Endometrial microvascular endothelial cells (primary cell): ENCODE data around the gene USP32. TPM values are rescaled to one million over a fixed set of nuclear protein-coding genes. Genes with fewer than 3 reads are reported as not detected.
"Not testable (repeated sequence)": the region's sequence is repeated elsewhere in the genome, so short reads cannot be mapped to it uniquely, and the experiment has no call there.

ENCODE experiments used
- in situ Hi-C: cut with HindIII; loops from 2 replicates; pipeline ENCODE4 v1.10.0; 2017; ENCODE audit warnings: low sequenced_read_pairs, low pct_unique_long_range_greater_than_20kb; ENCODE audit errors: inconsistent ontology term
- total RNA-seq: library from RNA; depleted of rRNA; stranded (reverse); fragments of >200 nt; gene quantifications from one replicate; pipeline ENCODE4 v1.2.3, GENCODE V29; 2015; ENCODE audit errors: inconsistent ontology term

The USP32 gene
- total RNA-seq, 1 donor from 2014 or later: 27.8 TPM

DNA sequence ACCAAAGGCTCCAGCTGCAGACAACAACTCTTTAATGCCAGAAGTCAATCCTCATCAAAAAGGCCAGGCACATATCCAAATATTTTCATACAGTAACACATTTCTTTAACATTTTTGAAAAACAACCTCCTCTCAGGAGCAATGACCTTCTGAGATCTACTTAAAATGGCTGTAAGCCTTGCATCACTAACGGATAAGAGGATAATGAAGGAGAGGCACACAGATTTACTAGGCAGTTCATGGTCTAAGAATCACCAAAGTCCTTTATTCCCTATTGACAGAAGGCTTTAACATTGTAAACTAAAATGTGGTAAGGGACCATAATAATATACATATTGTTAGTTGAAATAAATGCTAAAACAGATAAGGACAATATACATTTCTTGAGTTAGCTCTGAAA lies 114.7 kb downstream of the USP32 start:
- in situ Hi-C loops: no loop called here

DNA sequence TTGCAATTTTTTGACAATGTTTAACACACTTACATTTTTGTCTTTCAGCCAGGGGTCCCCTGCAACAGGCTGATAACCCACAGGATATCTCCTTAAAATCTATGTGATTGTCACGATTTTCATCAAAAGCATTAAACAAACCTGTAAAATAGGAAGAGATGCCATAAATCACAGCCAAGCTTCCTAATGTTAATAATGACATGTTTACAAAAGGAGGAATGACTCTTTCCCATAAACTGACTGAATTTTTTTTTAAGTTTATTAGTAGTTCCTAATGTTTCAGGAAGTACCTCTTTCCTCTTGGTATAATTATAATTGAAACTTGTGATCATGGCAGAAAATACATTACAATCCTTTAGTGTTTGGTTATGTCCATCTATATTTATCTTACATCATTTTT lies 122.5 kb downstream of the USP32 start:
- in situ Hi-C loops: no loop called here

DNA sequence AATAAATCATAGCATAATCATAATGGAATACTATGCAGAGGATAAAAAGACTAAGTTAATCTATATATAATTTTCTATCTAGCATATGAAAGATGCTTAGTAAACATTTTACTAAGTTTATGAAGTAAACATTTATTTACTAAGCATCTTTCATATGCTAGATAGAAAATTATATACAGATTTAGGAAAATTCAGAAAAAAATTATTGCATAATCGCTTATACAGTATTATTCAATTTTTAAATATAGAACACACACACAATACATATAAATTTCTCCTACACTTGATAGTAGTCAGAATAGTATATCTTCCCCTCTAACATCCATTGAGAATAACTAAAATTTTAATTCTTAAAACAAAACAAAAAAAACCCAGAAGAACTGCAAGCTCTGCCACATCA lies 131.4 kb downstream of the USP32 start:
- in situ Hi-C loops: no loop called here

DNA sequence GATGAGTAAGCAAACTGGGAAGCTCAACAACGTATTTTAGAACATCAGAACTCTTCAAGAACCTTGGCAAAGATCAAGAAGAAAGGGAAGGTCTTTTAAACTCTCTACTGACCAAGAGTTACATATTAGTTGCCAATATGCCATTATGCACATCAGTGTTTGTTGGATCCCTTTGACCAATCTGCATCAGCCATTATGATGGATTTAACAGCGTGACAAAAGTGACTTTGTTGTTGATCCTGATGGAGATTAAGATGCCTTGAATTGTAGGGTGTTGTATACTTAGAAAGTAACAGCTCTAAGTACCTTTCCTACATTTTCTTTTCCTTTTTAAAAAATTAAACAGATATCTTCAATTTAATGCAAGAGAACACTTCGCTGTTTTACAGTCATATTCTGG lies 133.6 kb downstream of the USP32 start:
- in situ Hi-C loops: no loop called here

DNA sequence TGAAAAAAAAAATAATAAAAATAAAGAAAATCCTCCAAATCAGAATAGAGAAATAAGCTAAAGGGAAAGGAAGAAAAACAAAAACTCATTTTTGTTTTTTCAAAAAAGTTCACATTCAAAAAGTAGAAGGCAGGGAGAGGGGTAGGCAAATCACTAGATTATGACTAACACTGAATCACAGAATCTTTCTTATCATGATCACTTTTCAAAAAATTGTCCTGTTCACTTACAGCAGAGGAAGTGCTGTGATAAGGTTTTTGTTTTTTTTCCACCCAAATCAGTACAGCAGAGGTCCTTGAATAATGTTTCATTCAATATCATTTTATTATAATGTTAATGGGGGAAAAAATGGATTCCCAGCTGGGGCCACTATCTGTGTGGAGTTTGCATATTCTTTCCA lies 135.8 kb downstream of the USP32 start:
- in situ Hi-C loops: no loop called here

DNA sequence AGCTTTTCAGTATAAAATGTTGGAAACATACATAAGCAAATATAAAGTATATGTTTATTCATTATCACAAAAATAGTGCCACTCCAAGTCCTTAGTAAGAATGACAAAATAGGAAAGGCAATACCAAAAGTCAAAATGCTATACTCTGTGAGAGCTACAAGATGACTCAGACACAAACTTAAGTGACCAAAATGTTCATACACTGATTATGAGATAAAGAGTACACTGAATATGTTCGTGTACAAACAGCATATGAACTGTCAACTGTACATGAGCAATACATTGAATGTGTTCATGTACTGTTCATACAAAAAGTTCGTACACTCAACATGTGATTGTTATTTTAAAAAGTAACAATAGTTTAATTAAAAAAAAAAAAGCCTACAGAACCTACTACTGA lies 138.9 kb downstream of the USP32 start:
- in situ Hi-C loops: no loop called here

DNA sequence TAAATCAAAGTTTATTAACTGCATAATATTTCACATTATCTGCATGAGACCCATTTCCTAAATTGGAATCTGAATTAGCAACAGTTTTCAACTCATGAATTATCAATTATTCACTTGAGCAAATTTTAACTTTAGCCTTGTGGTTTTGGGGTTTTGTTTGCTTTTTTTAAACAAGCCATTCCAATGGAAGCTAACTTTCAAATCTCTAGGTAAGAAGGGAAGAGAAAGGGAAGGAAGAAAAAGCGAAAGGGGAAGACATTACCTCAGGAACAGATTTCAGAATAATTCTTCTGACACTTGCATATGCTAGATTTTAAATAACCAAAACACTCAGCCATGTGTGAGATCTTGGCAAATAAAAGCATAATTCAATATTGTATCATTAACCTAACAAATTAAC lies 139.5 kb downstream of the USP32 start:
- in situ Hi-C loops: no loop called here

DNA sequence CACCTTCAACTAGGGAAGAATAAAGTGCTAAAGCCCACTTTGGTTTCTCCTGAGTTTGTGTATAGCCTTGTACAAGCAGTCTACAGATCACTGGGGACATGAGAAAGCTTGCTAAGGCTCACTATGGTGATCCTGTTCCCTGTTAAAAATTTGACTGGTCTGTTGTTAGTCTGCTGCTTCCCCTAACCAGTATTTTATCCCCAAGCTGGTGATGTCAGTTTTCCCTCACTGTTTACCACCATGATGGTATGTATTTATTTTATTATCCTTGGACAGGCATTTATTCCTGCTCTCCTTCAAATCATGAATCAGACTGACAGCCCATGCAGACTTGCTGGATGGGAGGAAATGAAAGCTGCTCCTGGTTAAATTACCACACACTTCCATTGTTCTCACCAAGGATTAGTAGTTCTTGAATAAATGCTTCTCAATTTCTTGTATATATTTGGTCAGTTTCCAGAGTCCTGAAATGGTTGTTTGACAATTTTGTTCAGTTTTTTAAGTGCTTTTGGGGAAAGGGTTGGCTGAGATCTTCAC lies 142.6 kb downstream of the USP32 start:
- in situ Hi-C loops: no loop called here

DNA sequence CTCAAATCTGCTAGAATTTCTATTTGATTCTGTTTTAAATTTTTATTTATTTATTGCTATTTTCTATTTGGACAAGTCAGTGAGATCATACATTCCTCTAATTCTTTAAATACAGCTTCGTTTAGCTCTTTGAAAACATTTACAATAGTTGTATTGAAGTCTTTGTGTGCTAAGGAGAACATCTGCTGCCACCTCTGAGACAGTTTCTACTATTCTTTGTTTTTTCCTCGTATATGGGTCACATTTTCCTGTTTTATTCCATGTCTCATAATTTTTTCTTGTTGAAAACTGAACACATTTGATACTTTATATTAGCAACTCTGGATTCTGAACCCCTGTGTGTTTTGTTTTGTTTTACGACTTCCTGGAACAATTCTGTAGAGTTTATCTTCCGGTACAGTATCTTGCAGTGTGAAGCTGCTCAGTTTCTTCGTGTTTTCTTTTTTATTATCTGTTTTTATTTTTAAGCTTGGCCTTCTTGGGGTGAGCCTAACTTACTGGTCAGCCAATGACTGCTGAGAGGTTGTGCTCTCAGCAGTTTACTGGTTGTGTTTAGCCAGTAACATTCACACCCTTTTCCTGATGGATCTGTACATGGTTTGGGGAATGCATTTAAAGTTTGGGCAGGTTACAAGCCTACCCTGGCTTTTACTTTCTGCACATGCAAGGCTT lies 143.2 kb downstream of the USP32 start:
- in situ Hi-C loops: no loop called here

DNA sequence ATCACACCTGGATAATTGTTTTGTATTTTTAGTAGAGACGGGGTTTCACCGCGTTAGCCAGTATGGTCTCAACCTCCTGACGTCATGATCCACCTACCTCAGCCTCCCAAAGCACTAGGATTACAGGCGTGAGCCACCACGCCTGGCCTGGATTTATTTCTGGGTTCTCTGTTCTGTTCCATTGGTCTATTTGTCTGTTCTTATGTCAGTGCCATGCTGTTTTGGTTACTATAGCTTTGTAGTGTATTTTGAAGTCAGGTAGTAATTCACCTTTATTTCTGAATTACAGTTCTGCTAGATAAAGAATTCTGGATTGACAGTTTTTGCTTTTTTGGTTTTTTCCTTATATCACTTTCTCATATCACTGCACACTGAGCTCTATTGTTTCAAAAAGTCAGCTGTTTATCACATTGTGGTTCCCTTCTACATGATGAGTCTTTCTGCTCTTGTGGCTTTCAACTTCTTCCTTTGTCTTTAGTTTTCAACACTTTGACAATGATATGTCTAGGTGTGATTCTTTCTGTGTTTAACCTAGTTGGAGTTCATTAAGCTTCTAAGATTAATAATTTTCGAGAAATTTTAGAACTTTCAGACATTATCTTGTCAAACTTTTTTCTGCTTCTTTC lies 144.0 kb downstream of the USP32 start:
- in situ Hi-C loops: no loop called here

DNA sequence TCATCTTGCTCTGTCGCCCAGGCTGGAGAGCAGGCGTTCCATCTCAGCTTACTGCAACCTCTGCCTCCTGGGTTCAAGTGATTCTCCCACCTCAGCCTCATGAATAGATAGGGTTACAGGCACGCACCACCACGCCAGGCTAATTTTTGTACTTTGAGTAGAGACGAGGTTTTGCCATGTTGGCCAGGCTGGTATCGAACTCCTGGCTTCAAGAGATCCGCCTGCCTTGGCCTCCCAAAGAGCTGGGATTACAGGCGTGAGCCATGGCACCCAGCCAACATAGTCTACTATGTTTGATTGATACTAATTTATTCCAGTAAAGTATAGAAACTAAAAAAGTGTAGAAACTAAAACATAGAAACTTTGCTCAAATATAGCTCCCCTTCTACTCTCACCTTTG lies 147.3 kb downstream of the USP32 start:
- in situ Hi-C loops: no loop called here

DNA sequence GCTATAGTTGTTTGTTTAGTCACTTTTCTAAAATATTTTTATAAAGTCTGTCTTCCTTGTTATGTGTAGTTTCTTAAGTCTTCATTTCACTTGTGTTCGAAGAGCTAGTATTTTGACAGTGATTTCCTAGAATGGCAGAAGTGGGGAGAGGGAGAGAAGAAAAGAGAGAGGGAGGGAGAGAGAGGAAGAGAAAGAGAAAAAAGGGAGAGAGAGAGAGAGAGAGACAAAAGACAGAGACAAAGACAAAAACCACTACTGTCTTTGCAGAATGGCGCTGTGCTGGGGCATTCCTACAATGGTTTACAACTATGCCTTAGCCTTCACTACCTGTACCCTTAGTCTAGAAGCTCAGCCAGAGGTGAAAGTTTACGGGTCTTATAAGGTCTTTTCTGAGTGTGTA lies 151.6 kb downstream of the USP32 start:
- in situ Hi-C loops: no loop called here

DNA sequence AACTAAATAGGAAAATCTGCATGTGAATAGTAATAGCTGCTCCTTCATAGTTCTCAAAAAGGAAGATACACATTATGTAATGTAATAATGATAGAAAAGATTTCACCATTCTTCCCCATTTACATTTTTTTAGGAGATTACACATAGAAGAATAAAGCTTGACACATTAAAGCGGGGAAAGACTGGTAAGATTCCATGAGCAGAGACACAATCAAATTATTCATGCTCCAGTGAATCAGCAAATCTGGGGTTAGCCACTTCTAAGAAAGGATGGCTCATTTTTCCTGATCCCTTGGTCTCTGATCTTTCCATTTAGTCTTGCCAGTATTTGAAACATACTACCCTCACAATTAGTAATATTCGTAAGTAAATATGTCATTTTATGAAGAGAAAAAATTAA lies 160.2 kb downstream of the USP32 start:
- in situ Hi-C loops: no loop called here

DNA sequence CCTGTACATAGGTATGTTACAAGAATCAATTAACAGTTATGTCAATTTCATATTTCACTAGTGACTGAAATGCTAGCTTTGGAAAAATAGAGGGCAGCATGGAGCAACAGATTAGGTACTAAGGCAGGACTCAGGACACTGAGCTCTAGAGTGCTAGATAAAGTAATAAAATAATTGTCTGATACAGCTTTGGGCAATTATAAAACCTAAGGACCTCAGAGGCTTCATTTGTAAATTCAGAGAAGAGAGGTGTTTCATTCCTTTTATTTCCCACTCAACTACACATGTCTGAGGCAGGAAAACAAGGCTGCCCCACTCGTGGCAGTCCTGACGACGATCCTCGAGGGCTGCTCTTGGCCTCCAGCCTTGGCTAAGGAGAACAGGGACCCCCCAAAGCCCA lies 160.7 kb downstream of the USP32 start:
- in situ Hi-C loops: no loop called here

DNA sequence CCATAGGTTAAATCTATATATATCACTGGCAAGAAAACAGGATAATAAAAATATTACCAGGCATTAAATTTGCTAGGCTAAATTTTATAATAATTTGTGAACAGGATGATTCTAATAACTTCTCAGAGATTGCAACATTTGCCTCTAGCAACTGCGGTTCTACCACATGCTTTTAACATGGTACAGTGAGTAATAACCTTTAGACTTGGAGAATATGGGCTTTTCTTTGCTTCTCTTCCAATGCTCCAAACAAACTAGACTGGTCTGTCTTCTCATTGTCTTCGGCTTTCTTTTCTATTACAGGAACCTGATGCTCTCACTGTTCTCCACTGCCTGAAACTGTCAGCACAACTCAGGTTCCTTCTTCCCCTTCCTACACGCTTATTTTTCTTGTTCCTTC lies 161.6 kb downstream of the USP32 start:
- in situ Hi-C loops: no loop called here

DNA sequence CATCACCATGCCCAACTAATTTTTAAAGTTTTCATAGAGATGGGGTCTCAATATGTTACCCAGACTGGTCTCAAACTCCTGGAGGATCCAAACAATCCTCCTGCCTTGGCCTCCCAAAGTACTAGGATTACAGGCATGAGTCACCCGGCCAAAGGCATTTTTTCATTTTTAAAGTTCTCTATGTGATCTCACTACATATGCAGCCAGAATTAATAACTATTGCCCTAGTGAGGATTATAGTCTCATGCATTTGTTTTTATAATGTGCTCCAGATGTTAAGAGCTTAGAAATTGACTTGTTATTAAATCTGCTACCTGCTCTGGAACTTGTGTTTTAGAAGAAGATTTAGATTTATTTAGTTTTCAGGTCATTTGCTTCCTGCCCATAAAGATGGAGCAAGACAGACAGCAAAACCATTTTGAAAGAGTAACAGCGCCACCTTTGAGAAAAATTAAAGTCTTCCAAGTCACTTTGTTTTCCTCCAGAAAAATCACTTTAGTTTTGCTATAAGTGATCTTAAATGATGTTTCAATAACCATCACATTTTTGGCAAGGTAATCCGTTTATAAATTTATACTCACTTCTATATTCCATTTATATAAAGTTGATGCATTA lies 162.6 kb downstream of the USP32 start:
- in situ Hi-C loops: no loop called here

DNA sequence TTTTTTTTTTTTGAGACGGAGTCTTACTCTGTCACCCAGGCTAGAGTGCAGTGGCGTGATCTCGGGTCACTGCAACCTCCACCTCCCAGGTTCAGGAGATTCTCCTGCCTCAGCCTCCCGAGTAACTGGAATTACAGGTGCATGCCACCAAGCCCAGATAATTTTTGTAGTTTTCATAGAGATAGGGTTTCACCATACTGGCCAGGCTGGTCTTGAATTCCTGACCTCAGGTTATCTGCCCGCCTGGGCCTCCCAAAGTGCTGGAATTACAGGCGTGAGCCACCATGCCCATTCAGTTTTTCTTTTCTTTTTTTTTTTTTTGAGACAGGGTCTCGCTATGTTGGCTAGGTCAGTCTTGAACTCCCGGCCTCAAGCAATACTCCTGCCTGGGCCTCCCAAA lies 164.7 kb downstream of the USP32 start:
- in situ Hi-C loops: not testable (repeated sequence)

DNA sequence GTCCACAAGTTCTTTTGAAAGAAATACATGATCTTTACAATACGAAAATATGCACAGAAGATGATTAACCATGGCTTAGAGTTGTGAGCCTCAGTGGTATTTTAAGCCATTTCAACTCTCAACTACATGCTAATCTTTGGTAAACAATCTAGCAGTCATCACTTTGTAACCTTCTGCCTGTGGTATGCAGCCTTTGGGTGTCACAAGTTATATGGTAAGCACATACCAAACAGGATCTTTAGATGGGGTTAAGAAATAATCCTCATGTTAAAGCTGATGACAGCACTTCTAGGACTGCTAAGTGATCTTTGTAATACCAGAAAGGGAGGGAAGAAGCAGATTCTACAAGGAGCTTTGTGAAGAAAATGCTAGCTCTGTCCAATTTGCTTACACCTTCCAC lies 167.9 kb downstream of the USP32 start:
- in situ Hi-C loops: no loop called here

DNA sequence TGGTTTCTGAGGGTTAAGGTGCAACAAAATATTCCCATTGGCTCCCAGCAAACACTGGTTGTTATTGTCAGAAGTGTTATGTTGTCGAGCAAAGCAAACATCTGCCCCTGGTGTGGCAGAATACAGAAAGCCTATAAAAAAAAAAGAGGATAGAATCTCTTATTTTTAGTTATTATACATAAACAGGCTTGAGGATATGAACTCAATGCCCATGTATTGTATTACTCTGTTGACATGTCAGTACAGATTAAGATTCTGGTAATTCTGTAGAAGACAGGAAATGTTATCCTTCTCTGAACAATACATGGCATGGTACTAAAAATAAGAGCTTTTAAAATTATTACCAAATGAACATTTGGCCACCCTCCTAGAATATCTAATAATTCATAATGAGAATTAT lies 168.5 kb downstream of the USP32 start:
- in situ Hi-C loops: no loop called here

DNA sequence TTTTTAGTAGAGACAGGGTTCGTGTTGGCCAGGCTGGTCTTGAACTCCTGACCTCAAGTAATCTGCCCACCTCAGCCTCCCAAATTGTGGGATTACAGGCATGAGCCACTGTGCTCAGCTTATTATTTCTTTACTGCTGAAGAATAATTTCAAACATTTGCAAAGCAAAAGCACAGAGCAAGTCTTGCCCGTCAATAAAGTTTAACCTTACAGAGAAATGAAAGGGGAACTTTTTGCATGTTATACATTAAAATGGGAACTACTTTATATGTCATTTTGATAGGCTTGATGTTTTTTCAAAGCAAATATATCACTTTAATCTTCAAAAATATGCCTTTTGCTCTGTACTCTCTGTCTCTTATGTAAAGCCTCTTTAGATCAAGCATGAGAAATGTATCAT lies 173.2 kb downstream of the USP32 start:
- in situ Hi-C loops: not testable (repeated sequence)
